Retina (tissue), 1 donor: Measurements from ENCODE around the gene NFIC.

Source experiments
- DNase-seq: peaks from one replicate; pipeline ENCODE4 v3.0.0-alpha.2; 2016

Gene NFIC

GRCh38 chr19:3455393-3455955 is 89.1 kb downstream of the NFIC start:
- no peak for DNase-seq

DNA sequence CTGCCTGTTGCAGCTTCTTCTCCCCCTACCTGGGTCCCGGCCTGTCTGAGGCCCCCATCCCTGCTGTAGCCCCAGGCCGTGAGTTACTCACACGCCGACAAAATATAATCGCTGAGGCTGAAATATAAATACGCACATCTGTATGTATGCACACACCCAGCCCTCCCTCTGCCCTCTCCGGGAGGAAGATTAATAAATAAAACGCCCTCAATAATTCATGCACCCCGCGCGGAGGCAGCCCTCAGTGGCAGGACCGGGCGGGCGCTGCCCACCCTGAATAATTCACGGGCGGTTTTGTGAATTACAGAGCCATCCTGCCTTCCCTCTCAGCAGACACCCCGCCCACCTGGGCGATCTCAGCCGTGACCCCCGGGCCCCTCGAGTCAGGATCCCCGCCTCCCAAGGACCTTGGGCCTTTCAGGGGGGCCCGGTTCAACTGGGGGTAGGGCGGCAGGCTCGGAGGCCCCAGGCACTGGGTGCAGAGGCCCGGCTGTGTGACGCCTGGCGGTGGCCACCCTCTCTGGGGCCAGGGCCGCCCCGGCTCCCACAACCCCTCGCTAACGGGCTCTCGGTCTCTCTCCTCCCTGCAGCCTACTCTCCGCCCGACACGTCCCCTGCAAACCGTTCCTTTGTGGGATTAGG is 89.7 kb downstream of the NFIC start:
- DNase-seq: peak; percentile 69

- no peak for DNase-seq
These were observed 90.6 kb downstream of the NFIC start for GRCh38 chr19:3456925-3457527.

GRCh38 chr19:3457528-3458228 is 91.3 kb downstream of the NFIC start:
- DNase-seq: peak; percentile 54

- DNase-seq: no peak
These were observed 92.1 kb downstream of the NFIC start for GRCh38 chr19:3458229-3459088.

DNA sequence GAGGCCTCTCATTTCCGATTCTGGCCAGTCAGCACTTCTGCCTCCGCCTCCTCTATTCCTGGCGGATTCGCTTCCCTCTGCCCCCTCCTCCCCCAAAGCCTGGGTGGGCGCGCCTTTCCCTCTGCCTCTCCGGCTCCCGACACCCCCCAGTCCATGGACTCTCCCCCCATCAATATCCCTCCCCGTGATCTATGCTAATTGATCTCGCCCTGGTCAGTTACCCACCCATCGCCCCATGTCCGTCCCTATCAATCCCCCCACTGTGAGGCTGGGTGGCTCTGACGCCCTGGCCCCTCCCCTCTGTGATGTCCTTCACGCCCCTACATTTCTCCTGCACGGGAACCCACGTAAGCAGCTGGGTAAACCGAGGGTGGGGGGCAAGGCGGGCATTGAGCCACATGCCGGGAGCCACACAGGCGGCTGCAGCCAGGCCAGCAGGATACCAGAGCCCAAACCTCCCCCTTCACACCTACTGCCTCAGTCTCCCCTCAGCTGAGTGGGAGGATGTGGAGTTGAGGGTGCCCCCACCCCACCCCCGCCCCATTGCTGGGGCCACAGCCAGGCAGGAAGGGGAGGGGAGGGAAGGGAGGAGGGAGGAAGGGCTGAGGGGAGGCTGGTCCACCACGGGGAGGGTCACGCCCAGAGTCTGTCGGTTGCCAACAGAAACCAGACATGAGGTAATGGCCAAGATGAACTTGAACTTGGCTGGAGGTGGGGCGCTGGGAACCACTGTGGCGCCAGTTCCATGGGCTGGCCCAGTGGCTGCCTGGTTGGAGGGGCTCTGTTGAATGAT is 92.9 kb downstream of the NFIC start:
- DNase-seq: peak; percentile 70

DNA sequence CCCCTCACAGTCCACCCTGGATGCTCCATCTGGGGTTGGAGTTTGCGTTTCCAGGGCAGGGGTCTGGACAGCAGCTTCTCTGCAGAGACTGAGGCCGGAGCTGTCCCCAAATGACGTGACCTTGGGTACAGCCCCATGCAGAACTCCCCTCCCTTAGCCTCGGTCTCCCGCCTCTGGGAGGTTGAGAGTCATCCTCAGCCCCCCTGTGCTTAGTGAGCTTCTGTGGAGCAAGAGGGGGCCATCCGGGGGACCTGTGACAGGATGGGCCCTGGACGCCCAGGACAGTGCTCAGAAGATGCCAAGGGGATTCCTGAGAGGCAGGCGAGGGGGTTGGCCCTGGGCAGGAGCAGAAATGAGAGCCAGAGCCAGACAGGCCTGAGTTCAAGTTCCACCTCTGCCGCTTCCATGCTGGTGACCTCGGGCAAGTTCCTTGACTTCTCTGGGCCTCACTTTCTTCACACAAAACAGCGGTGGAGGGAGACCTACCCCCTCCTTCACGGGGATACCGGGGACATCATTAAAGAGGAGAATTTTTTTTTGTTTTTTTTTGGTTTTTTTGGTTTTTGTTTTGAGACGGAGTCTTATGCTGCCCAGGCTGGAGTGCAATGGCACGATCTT is 93.7 kb downstream of the NFIC start:
- DNase-seq: no peak

GRCh38 chr19:3462991-3463713 is 96.8 kb downstream of the NFIC start:
- DNase-seq: peak; percentile 57

- DNase-seq: peak; percentile 42
These were observed 97.6 kb downstream of the NFIC start for GRCh38 chr19:3463714-3464586.

DNA sequence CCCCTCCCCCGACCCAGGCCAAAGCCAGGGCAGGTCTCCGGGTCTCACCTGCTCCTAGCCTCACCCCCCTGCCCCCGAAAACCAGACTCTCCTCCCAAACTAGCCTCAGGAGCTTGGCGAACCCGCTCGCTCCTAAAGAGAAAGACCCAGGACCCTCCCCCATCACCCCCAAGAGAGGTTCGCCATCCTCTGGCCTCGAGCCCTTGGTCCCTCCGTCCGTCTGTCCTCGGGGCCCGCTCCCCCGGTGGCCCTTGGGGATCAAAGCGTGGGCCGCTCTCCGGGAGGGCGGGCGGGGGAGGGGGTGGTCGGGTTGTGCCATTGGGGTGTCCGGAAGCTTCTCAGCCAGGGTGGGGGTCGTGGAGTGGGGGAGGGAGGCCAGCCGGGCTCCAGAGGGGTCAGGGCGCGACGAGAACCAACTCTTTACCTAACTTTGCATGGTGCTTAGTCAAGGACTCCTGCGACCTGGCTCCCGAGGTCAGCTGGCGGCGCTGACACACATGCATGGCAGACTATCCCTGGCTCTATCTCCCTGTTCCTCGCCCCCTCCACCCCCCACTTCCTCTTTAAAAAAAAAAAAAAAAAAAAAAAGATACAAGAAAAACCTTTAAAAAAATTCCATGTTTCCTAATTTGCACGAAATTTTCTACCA is 98.3 kb downstream of the NFIC start:
- DNase-seq: no peak

- DNase-seq: no peak
These were observed 99.2 kb downstream of the NFIC start for GRCh38 chr19:3465552-3465951.

- no peak for DNase-seq
These were observed 100.3 kb downstream of the NFIC start for GRCh38 chr19:3466635-3467034.

DNA sequence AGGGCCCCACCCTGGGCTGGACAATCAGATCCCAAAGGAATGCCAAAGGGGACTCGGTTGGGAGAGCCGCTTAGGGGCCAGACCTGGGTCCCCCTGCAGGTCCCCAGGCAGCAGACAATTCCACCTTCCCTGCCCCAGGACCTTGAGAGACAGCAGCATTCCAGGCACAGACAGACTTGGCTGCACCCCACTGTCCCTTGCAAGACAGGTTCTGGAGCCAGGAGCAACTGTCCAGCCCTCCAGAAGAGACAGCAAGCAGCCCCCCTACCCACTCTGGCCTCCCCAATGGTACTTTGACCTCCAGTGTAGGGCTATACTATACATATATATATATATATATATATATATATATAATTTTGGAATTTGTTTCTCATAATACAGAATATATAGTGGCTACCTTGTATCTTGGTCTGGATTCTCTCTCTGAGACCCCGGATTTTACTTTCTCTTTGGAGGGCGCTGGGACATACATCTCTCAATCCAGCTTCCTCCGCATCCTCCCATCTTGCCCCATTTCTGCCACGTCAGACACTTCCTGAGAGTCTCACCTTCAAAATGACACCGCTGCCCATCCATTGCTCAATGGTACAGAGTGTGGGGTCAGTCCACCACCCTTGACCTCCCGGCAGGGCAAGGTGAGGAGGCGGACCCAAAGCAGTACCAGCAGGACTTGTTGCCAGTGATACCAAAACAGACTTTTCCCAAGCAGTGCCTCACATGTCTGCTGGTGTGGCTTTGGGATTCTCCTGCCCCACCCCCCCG is 101.2 kb downstream of the NFIC start:
- DNase-seq: no peak

DNA sequence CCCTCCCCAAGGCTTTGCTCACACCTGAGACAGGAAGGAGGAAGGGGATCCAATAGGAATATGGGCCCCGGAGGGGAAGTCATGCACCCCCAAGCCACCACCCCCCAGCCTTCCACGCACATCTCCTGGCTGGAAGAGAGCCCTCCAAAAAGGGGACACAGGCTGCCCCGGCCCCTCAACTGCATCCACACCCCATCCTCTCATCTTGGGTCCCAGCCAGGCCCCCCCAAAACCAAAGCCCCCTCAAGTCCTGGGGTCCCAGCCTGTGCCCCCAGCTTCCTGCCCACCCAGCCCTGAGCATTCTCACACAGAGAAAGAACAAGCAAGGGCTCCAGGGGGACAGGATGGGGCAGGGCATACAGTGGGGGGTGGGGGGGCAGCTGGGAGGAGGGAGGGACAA is 101.8 kb downstream of the NFIC start:
- DNase-seq: no peak

DNA sequence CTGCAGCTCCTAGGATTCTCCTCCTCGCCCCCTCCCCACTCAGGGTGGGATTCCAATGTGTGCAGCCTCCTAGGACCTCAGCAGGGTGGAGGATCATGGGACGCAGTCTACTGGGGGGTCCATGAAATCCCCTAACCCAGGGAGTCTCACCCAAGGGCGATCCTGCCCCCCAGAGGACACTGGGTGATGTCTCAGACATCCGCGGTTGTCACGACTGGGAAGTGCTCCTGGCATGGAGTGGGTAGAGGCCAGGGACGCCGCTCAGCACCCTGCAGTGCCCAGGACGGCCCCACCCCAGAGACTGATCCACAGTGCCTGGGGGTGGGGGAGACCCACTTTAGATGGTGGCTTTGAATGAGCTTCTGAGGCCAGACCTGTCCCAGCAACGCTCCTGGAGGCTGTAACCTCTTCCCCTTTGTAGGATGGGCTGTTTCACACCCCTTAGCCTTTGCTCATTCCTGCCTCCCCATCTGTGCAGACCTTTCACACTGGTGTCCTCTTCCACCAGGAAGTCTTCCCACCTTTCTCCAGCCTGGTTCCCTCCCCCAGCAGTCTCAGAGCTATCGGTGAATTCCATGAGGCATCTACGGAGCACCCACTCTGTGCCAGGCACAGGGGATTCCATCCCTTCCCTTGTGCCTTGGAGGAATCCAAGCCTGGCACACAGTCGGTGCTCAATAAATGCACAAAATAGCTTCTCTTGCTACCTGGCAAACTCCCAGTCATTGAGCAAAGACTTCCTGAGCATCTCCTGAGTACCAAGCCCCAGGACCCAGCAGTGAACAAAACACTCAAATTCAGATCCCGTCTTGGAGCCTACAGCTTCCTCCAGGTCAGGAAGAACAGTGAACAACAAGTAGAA is 103.5 kb downstream of the NFIC start:
- no peak for DNase-seq

GRCh38 chr19:3470500-3471128 is 104.2 kb downstream of the NFIC start:
- DNase-seq: no peak
